ENCODE data around the gene ITGB1BP1.

The ITGB1BP1 gene, protein sequence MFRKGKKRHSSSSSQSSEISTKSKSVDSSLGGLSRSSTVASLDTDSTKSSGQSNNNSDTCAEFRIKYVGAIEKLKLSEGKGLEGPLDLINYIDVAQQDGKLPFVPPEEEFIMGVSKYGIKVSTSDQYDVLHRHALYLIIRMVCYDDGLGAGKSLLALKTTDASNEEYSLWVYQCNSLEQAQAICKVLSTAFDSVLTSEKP

DNA sequence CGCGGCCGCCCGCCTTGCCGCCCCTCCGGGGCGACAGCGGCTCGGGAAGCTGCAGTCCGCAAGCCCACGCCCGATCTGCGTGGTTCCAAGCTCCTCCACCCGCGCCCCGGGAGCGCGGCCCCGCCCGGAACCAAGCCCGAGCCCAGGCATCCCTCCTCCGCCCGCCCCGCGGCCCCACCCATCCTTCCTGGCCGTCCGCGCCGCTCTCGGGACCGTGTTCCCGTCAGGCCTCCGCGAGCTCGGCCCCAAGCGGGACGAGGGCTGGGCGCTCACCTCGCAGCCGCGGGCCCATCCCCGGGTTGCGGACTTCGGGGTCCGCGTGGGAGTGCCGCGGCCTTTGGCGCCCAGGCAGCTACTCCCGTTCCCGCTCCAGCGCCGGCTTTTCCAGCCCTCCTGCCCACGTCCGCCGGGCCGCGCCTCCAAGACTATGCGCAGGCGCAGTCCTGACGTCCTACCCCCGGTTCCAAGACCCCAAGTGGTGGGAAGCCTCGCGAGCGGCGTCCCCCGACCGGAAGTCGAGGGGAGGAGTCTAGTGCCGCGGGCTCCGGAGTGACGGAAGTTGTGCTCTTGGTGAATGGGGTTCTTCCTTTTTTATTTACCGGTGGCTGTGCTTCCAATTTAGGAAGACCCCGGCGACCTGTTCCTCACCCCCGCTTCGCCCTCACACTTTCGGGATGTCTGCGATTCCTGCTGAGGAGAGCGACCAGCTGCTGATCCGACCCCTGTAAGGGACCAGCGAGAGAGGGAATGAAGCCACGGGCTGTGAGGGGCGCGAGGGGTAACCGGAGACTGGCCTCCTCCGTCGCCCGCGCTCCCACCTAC, at the start of gene ITGB1BP1, which contains the start of gene CPSF3:
Gene ITGB1BP1 (minus strand): TSS at position 429 of the 822 bp plus-strand sequence. CDS start 4,831 bp downstream, outside the sequence.
Gene CPSF3 (plus strand): TSS at position 555 of the 822 bp plus-strand sequence. CDS start 120 bp downstream, at position 675.
- H3K4me1 Mint-ChIP-seq, result peaks cover 36% of the 10 kb centered on the region
- no peak within 1 kb of the TSS for H3K4me3 Mint-ChIP-seq
- no peaks in the 10 kb centered on the region for H3K27me3 Mint-ChIP-seq
- ATAC-seq, result peak; percentile 88
- DNase-seq, result peak; percentile 98
- peaks cover 16% of the 10 kb centered on the region for H3K36me3 Mint-ChIP-seq (ENCODE audit: low read depth)
- peak within 1 kb of the TSS; percentile 87 for H3K27ac Mint-ChIP-seq
- no peaks in the 10 kb centered on the region for H3K9me3 Mint-ChIP-seq

GRCh38 chr2:9472511-9472910, 49.2 kb upstream of the ITGB1BP1 start:
- Mint-ChIP-seq H3K4me3 (peak overlapping the region; percentile 71), H3K27ac (no peak overlapping the region), H3K4me1 (peaks cover 23% of the 10 kb centered on the region), H3K9me3 (no peaks in the 10 kb centered on the region), H3K36me3 (ENCODE audit: low read depth) (peaks cover 38% of the 10 kb centered on the region), H3K27me3 (no peaks in the 10 kb centered on the region)
- ATAC-seq (no peak), DNase-seq (no peak)

GRCh38 chr2:9471206-9471605, 47.9 kb upstream of the ITGB1BP1 start:
- DNase-seq, result no peak
- Mint-ChIP-seq H3K27ac (no peak overlapping the region), H3K4me1 (peaks cover 11% of the 10 kb centered on the region), H3K4me3 (no peak overlapping the region), H3K9me3 (no peaks in the 10 kb centered on the region), H3K36me3 (ENCODE audit: low read depth) (peaks cover 36% of the 10 kb centered on the region), H3K27me3 (no peaks in the 10 kb centered on the region)
- ATAC-seq, result no peak

DNA sequence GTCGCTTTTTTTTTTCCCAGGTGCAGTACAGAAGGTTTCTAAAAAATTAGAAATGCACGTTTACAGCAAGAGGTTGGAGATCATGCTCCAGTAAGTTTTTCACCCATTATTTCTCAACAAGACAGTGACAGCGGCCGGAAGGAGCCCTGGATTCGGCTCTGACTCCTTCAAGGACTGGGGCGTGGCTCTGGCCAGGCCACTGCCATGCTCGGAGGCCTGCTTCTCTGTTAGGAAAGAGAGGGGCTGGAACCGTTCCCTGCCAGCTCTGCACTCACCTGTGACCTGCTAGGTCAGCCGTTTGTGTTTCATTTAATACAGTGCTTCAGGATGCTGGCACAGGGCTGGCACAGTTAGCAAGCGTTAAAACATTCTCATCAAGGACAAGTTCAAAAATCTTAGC, 44.4 kb upstream of the ITGB1BP1 start:
- no peak overlapping the region for H3K4me3 Mint-ChIP-seq
- H3K27me3 Mint-ChIP-seq, result no peaks in the 10 kb centered on the region
- ATAC-seq (no peak), DNase-seq (no peak)
- no peaks in the 10 kb centered on the region for H3K9me3 Mint-ChIP-seq
- H3K36me3 Mint-ChIP-seq (ENCODE audit: low read depth), result peaks cover 35% of the 10 kb centered on the region
- H3K4me1 Mint-ChIP-seq, result peaks cover 2% of the 10 kb centered on the region
- H3K27ac Mint-ChIP-seq, result no peak overlapping the region

- Mint-ChIP-seq H3K27me3 (no peaks in the 10 kb centered on the region), H3K36me3 (ENCODE audit: low read depth) (peaks cover 34% of the 10 kb centered on the region), H3K4me3 (no peak overlapping the region), H3K9me3 (no peaks in the 10 kb centered on the region), H3K27ac (no peak overlapping the region), H3K4me1 (peaks cover 2% of the 10 kb centered on the region)
- ATAC-seq (no peak), DNase-seq (no peak)
Measured at GRCh38 chr2:9466147-9466683, 42.9 kb upstream of the ITGB1BP1 start.

GRCh38 chr2:9465170-9465569, 41.8 kb upstream of the ITGB1BP1 start:
- no peak for DNase-seq
- H3K27ac Mint-ChIP-seq, result no peak overlapping the region
- ATAC-seq, result no peak
- peaks cover 37% of the 10 kb centered on the region for H3K36me3 Mint-ChIP-seq (ENCODE audit: low read depth)
- no peaks in the 10 kb centered on the region for H3K27me3 Mint-ChIP-seq
- no peaks in the 10 kb centered on the region for H3K9me3 Mint-ChIP-seq
- no peak overlapping the region for H3K4me3 Mint-ChIP-seq
- peaks cover 2% of the 10 kb centered on the region for H3K4me1 Mint-ChIP-seq

GRCh38 chr2:9463698-9464034, 40.3 kb upstream of the ITGB1BP1 start:
- Mint-ChIP-seq H3K36me3 (ENCODE audit: low read depth) (peaks cover 43% of the 10 kb centered on the region), H3K9me3 (no peaks in the 10 kb centered on the region), H3K4me1 (peaks cover 2% of the 10 kb centered on the region), H3K27ac (no peak overlapping the region), H3K27me3 (no peaks in the 10 kb centered on the region), H3K4me3 (no peak overlapping the region)
- DNase-seq, result peak; percentile 10
- ATAC-seq, result peak; percentile 87

GRCh38 chr2:9462886-9463697, 39.8 kb upstream of the ITGB1BP1 start:
- Mint-ChIP-seq H3K27me3 (no peaks in the 10 kb centered on the region), H3K9me3 (no peaks in the 10 kb centered on the region), H3K4me1 (peaks cover 2% of the 10 kb centered on the region), H3K4me3 (no peak overlapping the region), H3K36me3 (ENCODE audit: low read depth) (peaks cover 43% of the 10 kb centered on the region), H3K27ac (no peak overlapping the region)
- no peak for DNase-seq
- peak; percentile 21 for ATAC-seq

DNA sequence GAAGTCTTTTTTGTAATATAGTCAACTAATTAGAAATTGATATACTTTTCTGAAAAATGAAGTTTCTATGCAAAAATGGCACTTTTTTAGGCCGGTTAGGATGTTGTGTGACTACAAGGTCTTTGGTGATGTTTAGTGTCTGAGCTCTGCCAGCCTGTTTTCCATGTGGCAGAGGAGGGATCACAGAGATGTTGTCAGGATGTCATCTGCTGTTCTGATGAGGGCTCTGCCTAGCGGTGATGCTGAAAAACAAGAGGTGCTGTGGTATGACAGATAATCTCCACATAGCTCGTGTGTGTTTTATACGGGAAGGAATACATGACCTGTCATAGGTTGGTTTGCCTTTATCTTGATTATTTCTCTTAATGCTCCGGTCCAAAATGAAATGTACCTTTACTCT, 39.0 kb upstream of the ITGB1BP1 start:
- H3K4me3 Mint-ChIP-seq, result no peak overlapping the region

GRCh38 chr2:9461079-9461478, 37.8 kb upstream of the ITGB1BP1 start:
- ATAC-seq, result no peak
- Mint-ChIP-seq H3K27me3 (no peaks in the 10 kb centered on the region), H3K9me3 (no peaks in the 10 kb centered on the region), H3K27ac (no peak overlapping the region), H3K4me3 (no peak overlapping the region), H3K36me3 (ENCODE audit: low read depth) (peaks cover 42% of the 10 kb centered on the region), H3K4me1 (peaks cover 2% of the 10 kb centered on the region)
- DNase-seq, result no peak

More for the DNA sequence above, 39.0 kb upstream of the ITGB1BP1 start:
- Mint-ChIP-seq H3K27me3 (no peaks in the 10 kb centered on the region), H3K27ac (no peak overlapping the region), H3K36me3 (ENCODE audit: low read depth) (peaks cover 43% of the 10 kb centered on the region), H3K4me1 (peaks cover 2% of the 10 kb centered on the region), H3K9me3 (no peaks in the 10 kb centered on the region)
- ATAC-seq (no peak), DNase-seq (no peak)

DNA sequence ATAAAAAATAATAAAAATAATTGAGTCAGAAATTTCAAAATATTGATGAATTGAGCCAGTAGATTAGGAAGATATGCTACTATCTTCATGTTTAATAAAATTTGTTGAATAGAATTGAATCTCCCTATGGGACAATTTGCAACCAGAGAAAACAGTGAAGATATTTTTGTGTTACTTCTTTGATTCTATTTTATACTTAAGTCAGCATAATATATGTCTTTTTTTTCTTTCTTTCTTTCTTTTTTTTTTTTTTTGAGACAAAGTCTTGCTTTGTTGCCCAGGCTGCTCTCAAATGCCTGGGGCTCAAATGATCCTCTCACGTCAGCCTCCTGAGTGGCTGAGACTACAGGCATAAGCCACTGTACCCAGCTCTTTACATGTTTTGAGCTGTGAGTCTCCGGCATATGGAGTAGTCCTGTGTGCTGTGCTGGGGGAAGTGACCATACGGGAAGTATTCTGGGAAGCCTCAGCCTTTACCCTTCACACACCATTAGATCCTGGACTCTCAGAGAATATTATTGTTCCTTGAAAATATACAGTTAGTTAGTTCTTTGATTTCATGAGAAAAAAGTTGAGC, 37.2 kb upstream of the ITGB1BP1 start:
- Mint-ChIP-seq H3K9me3 (no peaks in the 10 kb centered on the region), H3K4me1 (peaks cover 2% of the 10 kb centered on the region), H3K36me3 (ENCODE audit: low read depth) (peaks cover 41% of the 10 kb centered on the region), H3K27ac (no peak overlapping the region), H3K27me3 (no peaks in the 10 kb centered on the region), H3K4me3 (no peak overlapping the region)
- ATAC-seq (no peak), DNase-seq (no peak)

DNA sequence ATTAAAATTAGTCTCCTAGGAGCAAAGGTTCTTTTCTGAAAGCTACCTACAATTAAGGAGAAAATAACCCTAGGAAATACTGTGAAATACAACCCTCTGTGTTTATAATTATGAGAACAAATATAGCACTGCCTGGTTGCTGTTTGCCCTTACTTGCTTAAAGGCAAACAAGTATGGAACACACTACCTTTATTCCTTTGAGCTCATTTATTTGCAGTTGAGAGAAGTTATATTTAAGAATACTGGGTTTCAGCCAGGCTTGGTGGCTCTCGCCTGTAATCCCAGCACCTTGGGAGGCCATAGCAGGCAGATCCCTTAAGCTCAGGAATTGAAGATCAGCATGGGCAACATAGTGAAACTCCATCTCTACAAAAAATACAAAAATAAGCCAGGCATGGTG, 27.9 kb upstream of the ITGB1BP1 start:
- DNase-seq, result no peak
- no peak overlapping the region for H3K4me3 Mint-ChIP-seq
- H3K27me3 Mint-ChIP-seq, result no peaks in the 10 kb centered on the region
- H3K9me3 Mint-ChIP-seq, result no peaks in the 10 kb centered on the region
- no peak overlapping the region for H3K27ac Mint-ChIP-seq
- H3K36me3 Mint-ChIP-seq (ENCODE audit: low read depth), result peaks cover 35% of the 10 kb centered on the region
- ATAC-seq, result no peak
- no peaks in the 10 kb centered on the region for H3K4me1 Mint-ChIP-seq

GRCh38 chr2:9445089-9445488, 21.8 kb upstream of the ITGB1BP1 start:
- H3K4me1 Mint-ChIP-seq, result peaks cover 4% of the 10 kb centered on the region
- H3K4me3 Mint-ChIP-seq, result no peak overlapping the region
- H3K36me3 Mint-ChIP-seq (ENCODE audit: low read depth), result peaks cover 45% of the 10 kb centered on the region

GRCh38 chr2:9443526-9443925, 20.2 kb upstream of the ITGB1BP1 start:
- Mint-ChIP-seq H3K27me3 (no peaks in the 10 kb centered on the region), H3K9me3 (no peaks in the 10 kb centered on the region), H3K4me1 (peaks cover 4% of the 10 kb centered on the region), H3K27ac (no peak overlapping the region), H3K4me3 (no peak overlapping the region), H3K36me3 (ENCODE audit: low read depth) (peaks cover 49% of the 10 kb centered on the region)
- no peak for ATAC-seq
- DNase-seq, result no peak

More at GRCh38 chr2:9445089-9445488, 21.8 kb upstream of the ITGB1BP1 start:
- Mint-ChIP-seq H3K27me3 (no peaks in the 10 kb centered on the region), H3K9me3 (no peaks in the 10 kb centered on the region), H3K27ac (no peak overlapping the region)
- DNase-seq (no peak), ATAC-seq (peak; percentile 24)
